ENCODE results near the gene ST3GAL5. TPM values are rescaled to one million over a fixed set of nuclear protein-coding genes. Genes with fewer than 3 reads are reported as not detected.

The ST3GAL5 gene
- total and polyA plus RNA-seq, 2 donors (not counting 1 experiment from before 2014, with no cell fraction given) = 6.2 to 10.9 TPM

- H3K9me3 ChIP-seq (ENCODE audit: control insufficient read depth, insufficient read depth, low read depth, low read length) = no peaks in the 10 kb centered on the region
- H3K27me3 ChIP-seq (ENCODE audit: control insufficient read depth, insufficient read depth, low read length) = no peaks in the 10 kb centered on the region
- H3K27ac ChIP-seq (ENCODE audit: insufficient read depth, low read length) = no peak overlapping the region
- no peaks in the 10 kb centered on the region for H3K79me2 ChIP-seq (ENCODE audit: control insufficient read depth, insufficient read depth, low read length)
- H2AFZ ChIP-seq (ENCODE audit: low read length) = no peak overlapping the region
- H3K4me1 ChIP-seq (ENCODE audit: control insufficient read depth, extremely low read depth, insufficient read depth, low read length) = peaks cover 6% of the 10 kb centered on the region
- no peak for TF ChIP-seq CTCF (conservative IDR thresholded peaks at IDR 0.05 in 1 of 2, IDR thresholded peaks at IDR 0.05 in 1 of 2; ENCODE audit: low read depth in 1 of 2, low read length in 2 of 2)
- no peak for TF ChIP-seq EZH2 (IDR thresholded peaks at IDR 0.05; ENCODE audit: low read length, missing control alignments)
- no peak overlapping the region for H3K4me2 ChIP-seq (ENCODE audit: extremely low read depth, insufficient read depth, low read length)
- H3K36me3 ChIP-seq (ENCODE audit: control insufficient read depth, insufficient read depth, low read length) = no peaks in the 10 kb centered on the region
- H4K20me1 ChIP-seq (ENCODE audit: control insufficient read depth, extremely low read depth, insufficient read depth, low read length) = no peaks in the 10 kb centered on the region
- peak; percentile 27 to 91 for DNase-seq (ENCODE audit: low read depth in 2 of 2)
- no peak overlapping the region for H3K9ac ChIP-seq (ENCODE audit: insufficient read depth, low read length)
- no peak overlapping the region for H3K4me3 ChIP-seq (replicated peaks in 1 of 4; ENCODE audit: control extremely low read depth in 1 of 4, insufficient read depth in 1 of 4, low read depth in 3 of 4, low read length in 4 of 4)
These were observed 4.9 kb upstream of the ST3GAL5 start for GRCh38 chr2:85893428-85894258.

GRCh38 chr2:85892216-85892944 lies 3.6 kb upstream of the ST3GAL5 start:
- no peak overlapping the region for H3K27ac ChIP-seq (ENCODE audit: insufficient read depth, low read length)

More at GRCh38 chr2:85892216-85892944, 3.6 kb upstream of the ST3GAL5 start:
- no peak overlapping the region for H3K4me2 ChIP-seq (ENCODE audit: extremely low read depth, insufficient read depth, low read length)
- H3K27me3 ChIP-seq (ENCODE audit: control insufficient read depth, insufficient read depth, low read length) = no peaks in the 10 kb centered on the region
- no peak for DNase-seq (ENCODE audit: low read depth in 2 of 2)
- H3K9ac ChIP-seq (ENCODE audit: insufficient read depth, low read length) = no peak overlapping the region
- peaks cover 14% of the 10 kb centered on the region for H3K4me1 ChIP-seq (ENCODE audit: control insufficient read depth, extremely low read depth, insufficient read depth, low read length)
- H3K9me3 ChIP-seq (ENCODE audit: control insufficient read depth, insufficient read depth, low read depth, low read length) = no peaks in the 10 kb centered on the region
- H4K20me1 ChIP-seq (ENCODE audit: control insufficient read depth, extremely low read depth, insufficient read depth, low read length) = no peaks in the 10 kb centered on the region
- H3K79me2 ChIP-seq (ENCODE audit: control insufficient read depth, insufficient read depth, low read length) = no peaks in the 10 kb centered on the region
- no peaks in the 10 kb centered on the region for H3K36me3 ChIP-seq (ENCODE audit: control insufficient read depth, insufficient read depth, low read length)
- H2AFZ ChIP-seq (ENCODE audit: low read length) = no peak overlapping the region
- no peak for TF ChIP-seq EZH2 (IDR thresholded peaks at IDR 0.05; ENCODE audit: low read length, missing control alignments)
- no peak for TF ChIP-seq CTCF (conservative IDR thresholded peaks at IDR 0.05 in 1 of 2, IDR thresholded peaks at IDR 0.05 in 1 of 2; ENCODE audit: low read depth in 1 of 2, low read length in 2 of 2)
- H3K4me3 ChIP-seq (replicated peaks in 1 of 4; ENCODE audit: control extremely low read depth in 1 of 4, insufficient read depth in 1 of 4, low read depth in 3 of 4, low read length in 4 of 4) = no peak overlapping the region

Data from fibroblast of lung (primary cell).